Measurements from ENCODE around the gene KCNN2. TPM values are rescaled to one million over a fixed set of nuclear protein-coding genes. Genes with fewer than 3 reads are reported as not detected.

KCNN2 gene
- total and polyA plus RNA-seq, 2 of the 4 experiments (the other 2 are of a cell fraction): 2.2 to 8.8 TPM

GRCh38 chr5:114450437-114450836 is 88.6 kb downstream of the KCNN2 start:
- no peaks in the 10 kb centered on the region for H3K79me1 ChIP-seq (ENCODE audit: low read depth in 1 of 2, low read length in 2 of 2)
- H3K23ac ChIP-seq (ENCODE audit: low read depth, low read length): no peak overlapping the region
- in situ Hi-C loops (cut with MboI; ENCODE audit: low sequenced_read_pairs): no loop called here
- H2BK20ac ChIP-seq (ENCODE audit: low read depth, low read length): no peak overlapping the region
- no peak overlapping the region for H3K18ac ChIP-seq (ENCODE audit: low read depth, low read length)
- ChIA-PET CTCF (interaction anchor here (0.6 to 2.4 kb wide), 18 partner anchors 9 to 1200 kb away, joined by 3 to 11 read pairs (median 3); no protein-coding TSS in a partner anchor), POLR2A (ENCODE audit: unreplicated experiment) (no interaction called here)
- ATAC-seq (ENCODE audit: low read depth) (no peak), DNase-seq (peak; percentile 8)
- peak overlapping the region; percentile 64 for H2AFZ ChIP-seq (replicated peaks; ENCODE audit: low read length, poor library complexity)
- no TSS peak for BruUV-seq (replicated peaks)
- H3K9ac ChIP-seq (ENCODE audit: low read depth, low read length): no peak overlapping the region
- H3K27me3 ChIP-seq (ENCODE audit: control insufficient read depth, insufficient read depth, low read length): peaks cover 2% of the 10 kb centered on the region
- H4K91ac ChIP-seq (ENCODE audit: insufficient read depth, low read depth, low read length): no peak overlapping the region
- no peak overlapping the region for H2BK15ac ChIP-seq (ENCODE audit: low read depth, low read length)
- no peaks in the 10 kb centered on the region for H3K36me3 ChIP-seq (ENCODE audit: control insufficient read depth, insufficient read depth, low read length)
- no peaks in the 10 kb centered on the region for H3K9me1 ChIP-seq (ENCODE audit: insufficient read depth, low read length)
- no peak overlapping the region for H4K8ac ChIP-seq (ENCODE audit: low read depth in 2 of 2, low read length in 2 of 2)
- H4K20me1 ChIP-seq (ENCODE audit: insufficient read depth, low read length): no peaks in the 10 kb centered on the region
- H3K56ac ChIP-seq (ENCODE audit: extremely low read depth, insufficient read depth, low read length): no peak overlapping the region
- no peak overlapping the region for H2BK5ac ChIP-seq (ENCODE audit: low read depth, low read length, poor library complexity, severe bottlenecking)
- intact Hi-C loops (cut with micrococcal nuclease): loop anchor here (1.0 to 5.0 kb wide), 9 partner anchors 89 to 797 kb away; no protein-coding TSS in a partner anchor
- H4K5ac ChIP-seq (ENCODE audit: low read depth, low read length): no peak overlapping the region
- dilution Hi-C loops (cut with HindIII; ENCODE audit: low sequenced_read_pairs, unreplicated experiment): no loop called here
- no peak overlapping the region for H2AK5ac ChIP-seq (ENCODE audit: low read depth, low read length)
- no peaks in the 10 kb centered on the region for H3K4me1 ChIP-seq (ENCODE audit: control insufficient read depth, insufficient read depth, low read length)
- H3K4me3 ChIP-seq (ENCODE audit: insufficient read depth, low read depth, low read length): no peak overlapping the region
- H3K9me3 ChIP-seq (ENCODE audit: control insufficient read depth, insufficient read depth, low read length): no peaks in the 10 kb centered on the region
- no peak overlapping the region for H2AK9ac ChIP-seq (replicated peaks; ENCODE audit: low read depth, low read length, poor library complexity)
- H3K14ac ChIP-seq (replicated peaks; ENCODE audit: low read depth, low read length): no peak overlapping the region
- no CpG with 5 or more reads among the region's 3 CpGs for WGBS, 2 experiments (ENCODE audit: extremely low coverage in 2 of 2, insufficient read length in 1 of 2)
- H3K4me2 ChIP-seq (ENCODE audit: low read depth, low read length): peak overlapping the region; percentile 64; the same call in 1 of the 2 replicates
- TF ChIP-seq CTCF (conservative IDR thresholded peaks at IDR 0.05; ENCODE audit: low read depth, low read length): no peak
- TF ChIP-seq MAZ (IDR thresholded peaks at IDR 0.05; ENCODE audit: borderline replicate concordance, low read depth, low read length): no peak
- no peak for TF ChIP-seq MAFK (IDR thresholded peaks at IDR 0.05; ENCODE audit: low read depth, low read length)
- no peak for TF ChIP-seq RAD21 (IDR thresholded peaks at IDR 0.05; ENCODE audit: low read length)
- TF ChIP-seq BHLHE40 (IDR thresholded peaks at IDR 0.05; ENCODE audit: low read depth, low read length): no peak
- no peak for TF ChIP-seq SMC3 (IDR thresholded peaks at IDR 0.05; ENCODE audit: low read depth, low read length)
- no peak for TF ChIP-seq POLR2A (IDR thresholded peaks at IDR 0.05; ENCODE audit: low read depth, low read length)
- no peak for TF ChIP-seq RCOR1 (IDR thresholded peaks at IDR 0.05; ENCODE audit: insufficient replicate concordance, low read length)
- TF ChIP-seq CHD1 (IDR thresholded peaks at IDR 0.05; ENCODE audit: low read depth, low read length): no peak
- TF ChIP-seq ELK1 (IDR thresholded peaks at IDR 0.05; ENCODE audit: borderline replicate concordance, low read depth, low read length): no peak
- TF ChIP-seq FOS (IDR thresholded peaks at IDR 0.05; ENCODE audit: low read depth, low read length): no peak
- TF ChIP-seq NFE2L2 (IDR thresholded peaks at IDR 0.05; ENCODE audit: low read depth, low read length): no peak
- TF ChIP-seq RFX5 (IDR thresholded peaks at IDR 0.05; ENCODE audit: low read depth, low read length): no peak
- TF ChIP-seq USF2 (IDR thresholded peaks at IDR 0.05; ENCODE audit: low read depth, low read length): no peak
- TF ChIP-seq CEBPB (IDR thresholded peaks at IDR 0.05; ENCODE audit: low read depth, low read length): no peak
- TF ChIP-seq MXI1 (IDR thresholded peaks at IDR 0.05; ENCODE audit: borderline replicate concordance, low read depth, low read length): no peak
- H3K4ac ChIP-seq (ENCODE audit: low read depth, low read length): no peak overlapping the region
- no peak overlapping the region for H2BK120ac ChIP-seq (ENCODE audit: low read depth, low read length)
- no peak overlapping the region for H3K27ac ChIP-seq (ENCODE audit: insufficient read depth, low read length)

Measured in IMR-90 (cell line).